Ishikawa (cell line): ENCODE results near the gene JPH2.

ENCODE experiments used
- CEBPB ChIP-seq: IDR thresholded peaks from 2 replicates; pipeline ENCODE4 v1.6.1; 2012
- CREB1 ChIP-seq: IDR thresholded peaks from 2 replicates; pipeline ENCODE4 v1.6.1; 2012; ENCODE audit warnings: low read depth
- EP300 ChIP-seq: IDR thresholded peaks from 2 replicates; pipeline ENCODE4 v1.6.1; 2012; ENCODE audit warnings: borderline replicate concordance
- FOXM1 ChIP-seq: IDR thresholded peaks from 2 replicates; pipeline ENCODE4 v1.6.1; 2012; ENCODE audit warnings: low read depth, borderline replicate concordance
- MAX ChIP-seq: IDR thresholded peaks from 2 replicates; pipeline ENCODE4 v1.6.1; 2012
- TAF1 ChIP-seq: IDR thresholded peaks from 2 replicates; pipeline ENCODE4 v1.6.1; 2012; ENCODE audit warnings: low read depth, mild to moderate bottlenecking
- TCF12 ChIP-seq: IDR thresholded peaks from 2 replicates; pipeline ENCODE4 v1.6.1; 2012; ENCODE audit warnings: low read depth
- TEAD4 ChIP-seq: IDR thresholded peaks from 2 replicates; pipeline ENCODE4 v1.6.1; 2012
- YY1 ChIP-seq: IDR thresholded peaks from 2 replicates; pipeline ENCODE4 v1.6.1; 2012; ENCODE audit warnings: low read depth
- ZBTB7A ChIP-seq: IDR thresholded peaks from 2 replicates; pipeline ENCODE4 v1.6.1; 2012; ENCODE audit warnings: low read depth
- TF ChIP-seq, protein P1 (sequence below): IDR thresholded peaks from 2 replicates; pipeline ENCODE4 v1.6.1; 2012; ENCODE audit warnings: low read depth, mild to moderate bottlenecking

DNA sequence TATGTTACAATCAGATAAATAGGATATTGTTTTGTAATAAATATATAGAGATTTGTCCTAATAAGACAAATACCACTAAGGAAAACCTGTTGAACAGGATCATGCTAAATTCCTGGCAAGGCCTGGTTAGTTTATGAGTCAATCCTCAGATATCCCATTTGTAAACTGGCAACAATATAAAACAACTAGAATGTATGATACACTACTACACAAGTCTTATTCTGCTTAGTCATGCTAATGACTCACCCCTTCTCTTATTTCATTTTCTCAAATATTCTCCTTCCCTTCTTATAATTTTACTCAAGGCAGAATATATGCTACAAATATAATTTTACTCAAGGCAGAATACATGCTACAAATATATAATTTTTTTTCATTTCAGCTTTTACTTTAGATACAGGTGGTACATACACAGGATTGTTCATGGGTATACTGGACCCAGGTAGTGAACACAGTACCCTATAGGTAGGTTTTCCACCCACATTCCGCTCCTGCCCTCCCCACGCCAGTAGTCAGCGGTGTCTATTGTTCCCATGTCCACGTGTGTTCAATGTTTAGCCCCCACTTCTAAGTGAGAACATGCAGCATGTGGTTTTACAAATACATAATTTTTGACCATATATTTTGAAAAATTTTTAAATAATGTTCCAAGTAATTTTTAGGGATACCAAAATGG, 17.3 kb upstream of the JPH2 start:
- no peak for TF ChIP-seq TAF1
- peak; percentile 81 for TF ChIP-seq MAX
- peak; percentile 66; the same call in 1 of the 2 replicates for TF ChIP-seq TCF12
- peak; percentile 68; the same call in 1 of the 2 replicates for TF ChIP-seq EP300
- TF ChIP-seq, protein P1, sequence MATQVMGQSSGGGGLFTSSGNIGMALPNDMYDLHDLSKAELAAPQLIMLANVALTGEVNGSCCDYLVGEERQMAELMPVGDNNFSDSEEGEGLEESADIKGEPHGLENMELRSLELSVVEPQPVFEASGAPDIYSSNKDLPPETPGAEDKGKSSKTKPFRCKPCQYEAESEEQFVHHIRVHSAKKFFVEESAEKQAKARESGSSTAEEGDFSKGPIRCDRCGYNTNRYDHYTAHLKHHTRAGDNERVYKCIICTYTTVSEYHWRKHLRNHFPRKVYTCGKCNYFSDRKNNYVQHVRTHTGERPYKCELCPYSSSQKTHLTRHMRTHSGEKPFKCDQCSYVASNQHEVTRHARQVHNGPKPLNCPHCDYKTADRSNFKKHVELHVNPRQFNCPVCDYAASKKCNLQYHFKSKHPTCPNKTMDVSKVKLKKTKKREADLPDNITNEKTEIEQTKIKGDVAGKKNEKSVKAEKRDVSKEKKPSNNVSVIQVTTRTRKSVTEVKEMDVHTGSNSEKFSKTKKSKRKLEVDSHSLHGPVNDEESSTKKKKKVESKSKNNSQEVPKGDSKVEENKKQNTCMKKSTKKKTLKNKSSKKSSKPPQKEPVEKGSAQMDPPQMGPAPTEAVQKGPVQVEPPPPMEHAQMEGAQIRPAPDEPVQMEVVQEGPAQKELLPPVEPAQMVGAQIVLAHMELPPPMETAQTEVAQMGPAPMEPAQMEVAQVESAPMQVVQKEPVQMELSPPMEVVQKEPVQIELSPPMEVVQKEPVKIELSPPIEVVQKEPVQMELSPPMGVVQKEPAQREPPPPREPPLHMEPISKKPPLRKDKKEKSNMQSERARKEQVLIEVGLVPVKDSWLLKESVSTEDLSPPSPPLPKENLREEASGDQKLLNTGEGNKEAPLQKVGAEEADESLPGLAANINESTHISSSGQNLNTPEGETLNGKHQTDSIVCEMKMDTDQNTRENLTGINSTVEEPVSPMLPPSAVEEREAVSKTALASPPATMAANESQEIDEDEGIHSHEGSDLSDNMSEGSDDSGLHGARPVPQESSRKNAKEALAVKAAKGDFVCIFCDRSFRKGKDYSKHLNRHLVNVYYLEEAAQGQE, result no peak
- peak; percentile 95 for TF ChIP-seq TEAD4
- 0 out of 2 replicates have a peak, but pooled peaks have one; percentile 14 for TF ChIP-seq CEBPB
- peak; percentile 74 for TF ChIP-seq FOXM1
- TF ChIP-seq CREB1, result no peak
- no peak for TF ChIP-seq ZBTB7A
- no peak for TF ChIP-seq YY1
